H9 (cell line): Measurements from ENCODE around the gene TXNL4A. TPM values are rescaled to one million over a fixed set of nuclear protein-coding genes. Genes with fewer than 3 reads are reported as not detected.

Source experiments
- DNase-seq: peaks from one replicate; pipeline ENCODE4 v3.0.0-alpha.2; 2017
- H2AFZ ChIP-seq: one replicate; pipeline ENCODE4 v1.6.1; 2013; ENCODE audit warnings: mild to moderate bottlenecking, low read length, control low read depth, moderate library complexity
- H2AK5ac ChIP-seq: 2 replicates; pipeline ENCODE4 v1.6.1; 2013; ENCODE audit warnings: low read length, control low read depth, mixed read lengths; ENCODE audit not compliant: insufficient read length
- H2BK120ac ChIP-seq: one replicate; pipeline ENCODE4 v1.6.1; 2013; ENCODE audit warnings: low read depth, mild to moderate bottlenecking, low read length, control low read depth, inconsistent platforms; ENCODE audit not compliant: poor library complexity, severe bottlenecking
- H2BK12ac ChIP-seq: 2 replicates; pipeline ENCODE4 v1.6.1; 2013; ENCODE audit warnings: low read length, control low read depth, mixed read lengths, low read depth; ENCODE audit not compliant: insufficient read length
- H2BK15ac ChIP-seq: 2 replicates; pipeline ENCODE4 v1.6.1; 2013; ENCODE audit warnings: low read depth, low read length, control low read depth
- H2BK20ac ChIP-seq: one replicate; pipeline ENCODE4 v1.6.1; 2013; ENCODE audit warnings: low read depth, mild to moderate bottlenecking, low read length, control low read depth, inconsistent platforms; ENCODE audit not compliant: poor library complexity, severe bottlenecking
- H2BK5ac ChIP-seq: 2 replicates; pipeline ENCODE4 v1.6.1; 2013; ENCODE audit warnings: low read length, control low read depth, mixed read lengths; ENCODE audit not compliant: insufficient read length
- H3K14ac ChIP-seq: 2 replicates; pipeline ENCODE4 v1.6.1; 2013; ENCODE audit warnings: low read length, control low read depth; ENCODE audit not compliant: insufficient read depth
- H3K18ac ChIP-seq: 2 replicates; pipeline ENCODE4 v1.6.1; 2013; ENCODE audit warnings: low read depth, mild to moderate bottlenecking, mixed read lengths, low read length, control low read depth; ENCODE audit not compliant: insufficient read length
- H3K23ac ChIP-seq: 2 replicates; pipeline ENCODE4 v1.6.1; 2013; ENCODE audit warnings: low read length, control low read depth, mixed read lengths, low read depth; ENCODE audit not compliant: insufficient read length
- H3K23me2 ChIP-seq: 2 replicates; pipeline ENCODE4 v1.6.1; 2013; ENCODE audit warnings: low read depth, mild to moderate bottlenecking, mixed read lengths, low read length, control low read depth; ENCODE audit not compliant: insufficient read length, poor library complexity, severe bottlenecking
- H3K27ac ChIP-seq: 2 replicates; pipeline ENCODE4 v1.5.1; 2013; ENCODE audit warnings: low read length, control low read depth, mixed read lengths, low read depth; ENCODE audit not compliant: insufficient read length
- H3K27me3 ChIP-seq: 2 replicates; pipeline ENCODE4 v1.6.1; 2013; ENCODE audit warnings: low read length, control low read depth, inconsistent platforms; ENCODE audit not compliant: insufficient read depth
- H3K4ac ChIP-seq: 2 replicates; pipeline ENCODE4 v1.6.1; 2013; ENCODE audit warnings: low read depth, mild to moderate bottlenecking, control low read depth, inconsistent platforms, low read length, moderate library complexity
- H3K4me1 ChIP-seq: 2 replicates; pipeline ENCODE4 v1.6.1; 2013; ENCODE audit warnings: low read length, control low read depth, inconsistent platforms; ENCODE audit not compliant: insufficient read depth
- H3K4me2 ChIP-seq: 2 replicates; pipeline ENCODE4 v1.6.1; 2013; ENCODE audit warnings: low read length, control low read depth, mixed read lengths; ENCODE audit not compliant: insufficient read length, insufficient read depth
- H3K56ac ChIP-seq: 2 replicates; pipeline ENCODE4 v1.6.1; 2013; ENCODE audit warnings: low read depth, mild to moderate bottlenecking, mixed read lengths, low read length, control low read depth; ENCODE audit not compliant: insufficient read length
- H3K79me1 ChIP-seq: 2 replicates; pipeline ENCODE4 v1.6.1; 2013; ENCODE audit warnings: low read depth, mild to moderate bottlenecking, moderate library complexity, low read length, control low read depth, inconsistent platforms; ENCODE audit not compliant: insufficient read depth, poor library complexity, severe bottlenecking
- H3K79me2 ChIP-seq: 2 replicates; pipeline ENCODE4 v1.6.1; 2013; ENCODE audit warnings: low read length, control low read depth, inconsistent platforms; ENCODE audit not compliant: insufficient read depth
- H3K9ac ChIP-seq: 2 replicates; pipeline ENCODE4 v1.6.1; 2013; ENCODE audit warnings: low read length, control low read depth, mixed read lengths; ENCODE audit not compliant: insufficient read length; ENCODE audit errors: extremely low read depth
- H3K9me3 ChIP-seq: one replicate; pipeline ENCODE4 v1.6.1; 2013; ENCODE audit warnings: low read depth, low read length, inconsistent platforms; ENCODE audit not compliant: control insufficient read depth
- H3T11ph ChIP-seq: one replicate; pipeline ENCODE4 v1.6.1; 2013; ENCODE audit warnings: mild to moderate bottlenecking, low read length, control low read depth, inconsistent platforms
- H4K20me1 ChIP-seq: one replicate; pipeline ENCODE4 v1.6.1; 2013; ENCODE audit not compliant: control insufficient read depth, insufficient read length, insufficient read depth
- H4K5ac ChIP-seq: 2 replicates; pipeline ENCODE4 v1.6.1; 2013; ENCODE audit warnings: low read depth, mild to moderate bottlenecking, mixed read lengths, low read length, control low read depth; ENCODE audit not compliant: insufficient read length
- H4K8ac ChIP-seq: replicated peaks from 2 replicates; pipeline ENCODE4 v1.6.1; 2013; ENCODE audit warnings: low read length, control low read depth, mixed read lengths, low read depth; ENCODE audit not compliant: insufficient read length
- H4K91ac ChIP-seq: 2 replicates; pipeline ENCODE4 v1.6.1; 2013; ENCODE audit warnings: low read depth, mild to moderate bottlenecking, moderate library complexity, mixed read lengths, low read length, control low read depth; ENCODE audit not compliant: insufficient read length
- H3K27ac Mint-ChIP-seq, 3 experiments: 2 replicates in 2 of 3; 3 replicates in 1 of 3; pipeline ENCODE4 v1.8.0; 2020 to 2021; ENCODE audit warnings: mixed read lengths in 3 of 3, mild to moderate bottlenecking in 1 of 3, moderate library complexity in 1 of 3
- H3K27me3 Mint-ChIP-seq: 2 replicates; pipeline ENCODE4 v1.8.0; 2021; ENCODE audit warnings: low read depth, mild to moderate bottlenecking, moderate library complexity, mixed read lengths
- H3K36me3 Mint-ChIP-seq, 3 experiments: 2 replicates in 2 of 3; 3 replicates in 1 of 3; pipeline ENCODE4 v1.8.0; 2020 to 2021; ENCODE audit warnings: low read depth in 3 of 3, mixed read lengths in 3 of 3; ENCODE audit not compliant: insufficient read depth in 1 of 3
- H3K4me1 Mint-ChIP-seq, 2 experiments: 2 replicates each; pipeline ENCODE4 v1.8.0; 2020; ENCODE audit warnings: mixed read lengths in 2 of 2
- H3K4me3 Mint-ChIP-seq, 2 experiments: 2 replicates in 1 of 2; 3 replicates in 1 of 2; pipeline ENCODE4 v1.8.0; 2020 to 2021; ENCODE audit warnings: mild to moderate bottlenecking in 2 of 2, mixed read lengths in 2 of 2, moderate library complexity in 1 of 2
- H3K9me3 Mint-ChIP-seq, 2 experiments: 2 replicates in 1 of 2; 3 replicates in 1 of 2; pipeline ENCODE4 v1.8.0; 2020; ENCODE audit warnings: mild to moderate bottlenecking in 2 of 2, mixed read lengths in 2 of 2, moderate library complexity in 1 of 2
- WGBS: extraction: QIAGEN DNeasy Blood & Tissue Kit; methylation state at CpG from one replicate; pipeline ENCODE4 v1.1.7; 2013; ENCODE audit warnings: missing lambda C conversion rate, low lambda C conversion rate, mixed read lengths; ENCODE audit not compliant: insufficient read length; ENCODE audit errors: extremely low coverage; 5-methylcytosine and 5-hydroxymethylcytosine counted together
- total RNA-seq: library from RNA; stranded (reverse); gene quantifications from 2 replicates; pipeline ENCODE4 v1.2.1, GENCODE V29; 2021
- TF ChIP-seq, protein P1 (sequence below): fragments of 200-600 bp; sonication (generic); conservative IDR thresholded peaks from 3 replicates; pipeline ENCODE4 v1.8.0; 2021; ENCODE audit warnings: antibody characterized with exemption, mild to moderate bottlenecking

The TXNL4A gene
- total RNA-seq, 1 experiment from 2014 or later, result 163 TPM

DNA sequence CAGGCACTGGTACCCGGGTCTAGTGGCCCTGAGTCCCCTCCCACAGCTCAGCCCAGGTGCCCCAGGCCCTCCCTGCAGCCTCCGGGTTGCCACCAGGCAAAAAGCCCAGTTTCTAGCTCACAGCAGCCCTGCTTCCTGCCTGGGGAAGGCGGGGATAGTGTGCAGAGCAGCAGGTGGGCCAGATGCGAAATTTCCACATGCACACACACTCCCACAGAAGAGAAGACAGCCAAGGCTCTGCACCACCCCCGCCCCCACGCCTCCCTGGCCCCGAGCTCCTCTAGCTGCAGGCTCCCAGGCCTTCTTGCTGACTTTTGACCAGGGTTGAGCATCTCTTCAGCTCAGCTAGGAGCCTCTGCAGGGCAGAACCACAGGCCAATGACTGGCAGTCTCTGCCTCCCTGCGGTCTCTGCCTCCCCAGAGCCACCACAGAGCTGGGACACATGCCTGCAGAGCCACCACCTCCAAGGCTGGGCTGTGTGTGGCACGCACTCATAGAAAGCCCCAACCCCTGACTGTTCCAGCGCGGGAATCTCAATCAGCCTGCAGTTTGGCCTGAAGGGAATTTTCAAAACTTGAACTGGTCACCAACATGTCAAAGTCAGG lies 44.1 kb downstream of the TXNL4A start:
- no peak overlapping the region for H4K8ac ChIP-seq
- no peak overlapping the region for H2AK5ac ChIP-seq
- no peaks in the 10 kb centered on the region for H4K20me1 ChIP-seq
- no CpG with 5 or more reads among the region's 11 CpGs for WGBS
- no peaks in the 10 kb centered on the region for H3K79me2 ChIP-seq
- no peak overlapping the region for H3K9ac ChIP-seq
- no peaks in the 10 kb centered on the region for H3K9me3 ChIP-seq
- no peak overlapping the region for H3K56ac ChIP-seq
- H3K79me1 ChIP-seq, result no peaks in the 10 kb centered on the region
- H2BK20ac ChIP-seq, result no peak overlapping the region
- no peak overlapping the region for H3K4me2 ChIP-seq
- no peak overlapping the region for H2BK5ac ChIP-seq
- no peak overlapping the region for H3T11ph ChIP-seq
- no peak overlapping the region for H3K27ac Mint-ChIP-seq
- H3K9me3 Mint-ChIP-seq, result no peaks in the 10 kb centered on the region; a peak in 1 of 5 replicates
- no peak overlapping the region for H2AFZ ChIP-seq
- H3K36me3 Mint-ChIP-seq, result peaks cover 0 to 16% (median 7%) of the 10 kb centered on the region in 3 experiments; a peak in 5 of 7 replicates
- no peak overlapping the region for H3K14ac ChIP-seq
- peaks cover 7 to 17% of the 10 kb centered on the region in 2 experiments for H3K4me1 Mint-ChIP-seq
- H3K4me3 Mint-ChIP-seq, result no peak overlapping the region
- no peak overlapping the region for H3K18ac ChIP-seq
- H3K4me1 ChIP-seq, result no peaks in the 10 kb centered on the region
- H3K27me3 ChIP-seq, result no peaks in the 10 kb centered on the region
- H4K91ac ChIP-seq, result no peak overlapping the region
- peaks cover 13% of the 10 kb centered on the region for H3K27me3 Mint-ChIP-seq
- no peak overlapping the region for H3K4ac ChIP-seq
- no peak overlapping the region for H2BK120ac ChIP-seq
- H3K23me2 ChIP-seq, result no peaks in the 10 kb centered on the region
- H2BK12ac ChIP-seq, result no peak overlapping the region
- peak; percentile 28 for DNase-seq
- no peak overlapping the region for H2BK15ac ChIP-seq
- TF ChIP-seq, protein P1, sequence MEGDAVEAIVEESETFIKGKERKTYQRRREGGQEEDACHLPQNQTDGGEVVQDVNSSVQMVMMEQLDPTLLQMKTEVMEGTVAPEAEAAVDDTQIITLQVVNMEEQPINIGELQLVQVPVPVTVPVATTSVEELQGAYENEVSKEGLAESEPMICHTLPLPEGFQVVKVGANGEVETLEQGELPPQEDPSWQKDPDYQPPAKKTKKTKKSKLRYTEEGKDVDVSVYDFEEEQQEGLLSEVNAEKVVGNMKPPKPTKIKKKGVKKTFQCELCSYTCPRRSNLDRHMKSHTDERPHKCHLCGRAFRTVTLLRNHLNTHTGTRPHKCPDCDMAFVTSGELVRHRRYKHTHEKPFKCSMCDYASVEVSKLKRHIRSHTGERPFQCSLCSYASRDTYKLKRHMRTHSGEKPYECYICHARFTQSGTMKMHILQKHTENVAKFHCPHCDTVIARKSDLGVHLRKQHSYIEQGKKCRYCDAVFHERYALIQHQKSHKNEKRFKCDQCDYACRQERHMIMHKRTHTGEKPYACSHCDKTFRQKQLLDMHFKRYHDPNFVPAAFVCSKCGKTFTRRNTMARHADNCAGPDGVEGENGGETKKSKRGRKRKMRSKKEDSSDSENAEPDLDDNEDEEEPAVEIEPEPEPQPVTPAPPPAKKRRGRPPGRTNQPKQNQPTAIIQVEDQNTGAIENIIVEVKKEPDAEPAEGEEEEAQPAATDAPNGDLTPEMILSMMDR, result no peak
- no peak overlapping the region for H3K27ac ChIP-seq
- no peak overlapping the region for H4K5ac ChIP-seq
- H3K23ac ChIP-seq, result no peak overlapping the region
